Muscle of arm (tissue), 12 donors: ENCODE data around the gene CCL3. TPM values are rescaled to one million over a fixed set of nuclear protein-coding genes. Genes with fewer than 3 reads are reported as not detected.
"Not testable (repeated sequence)": the region's sequence is repeated elsewhere in the genome, so short reads cannot be mapped to it uniquely, and the experiment has no call there.

ENCODE experiments used
- DNase-seq: peaks from one replicate; pipeline ENCODE4 v3.0.0-alpha.2; 2013
- polyA plus RNA-seq, 12 donors: library from polyadenylated mRNA; unstranded; fragments of 120-200 nt; gene quantifications; one replicate each; pipeline ENCODE4 v1.2.1, GENCODE V29; 2013; ENCODE audit not compliant: insufficient read length in 12 of 12

CCL3 gene
- polyA plus RNA-seq, 12 donors, result 1.6 to 16.5 (median 6.2) TPM; not detected in 1

DNA sequence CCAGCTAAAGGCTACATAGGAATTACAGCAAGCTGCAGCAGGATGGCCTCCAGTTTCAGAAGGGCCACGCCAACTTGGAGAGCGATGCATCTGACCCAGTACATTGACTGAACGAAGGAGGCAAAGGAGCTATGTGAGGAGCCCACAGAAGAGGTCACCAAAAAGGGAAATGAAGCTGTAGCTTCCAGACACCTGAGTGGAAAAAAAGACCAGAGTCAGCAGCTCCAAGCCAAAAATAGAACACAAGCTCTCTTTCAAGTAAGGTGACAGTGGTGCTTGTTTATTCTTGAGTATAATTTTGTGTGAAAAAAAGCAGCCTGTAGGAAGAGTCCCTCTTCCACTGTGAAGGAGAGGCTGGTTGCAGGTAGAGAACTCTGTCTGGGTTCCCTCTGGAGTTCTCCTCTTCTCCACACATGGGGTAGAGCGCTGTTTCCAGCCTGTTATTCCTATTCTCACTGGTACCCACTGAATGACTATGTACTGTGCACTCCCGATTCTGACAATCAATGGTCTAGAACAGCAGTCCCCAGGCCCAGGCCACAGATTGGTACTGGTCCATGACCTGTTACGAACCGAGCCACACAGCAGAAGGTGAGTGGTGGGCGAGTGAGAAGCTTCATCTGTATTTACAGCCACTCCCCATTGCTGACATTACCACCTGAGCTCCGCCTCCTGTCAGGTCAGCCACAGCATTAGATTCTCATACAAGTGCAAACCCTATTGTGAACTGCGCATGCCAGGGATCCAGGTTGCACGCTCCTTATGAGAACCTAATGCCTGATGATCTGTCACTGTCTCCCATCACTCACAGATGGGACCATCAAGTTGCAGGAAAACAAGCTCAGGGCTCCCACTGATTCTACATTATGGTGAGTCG lies 28.8 kb upstream of the CCL3 start:
- no peak for DNase-seq

DNA sequence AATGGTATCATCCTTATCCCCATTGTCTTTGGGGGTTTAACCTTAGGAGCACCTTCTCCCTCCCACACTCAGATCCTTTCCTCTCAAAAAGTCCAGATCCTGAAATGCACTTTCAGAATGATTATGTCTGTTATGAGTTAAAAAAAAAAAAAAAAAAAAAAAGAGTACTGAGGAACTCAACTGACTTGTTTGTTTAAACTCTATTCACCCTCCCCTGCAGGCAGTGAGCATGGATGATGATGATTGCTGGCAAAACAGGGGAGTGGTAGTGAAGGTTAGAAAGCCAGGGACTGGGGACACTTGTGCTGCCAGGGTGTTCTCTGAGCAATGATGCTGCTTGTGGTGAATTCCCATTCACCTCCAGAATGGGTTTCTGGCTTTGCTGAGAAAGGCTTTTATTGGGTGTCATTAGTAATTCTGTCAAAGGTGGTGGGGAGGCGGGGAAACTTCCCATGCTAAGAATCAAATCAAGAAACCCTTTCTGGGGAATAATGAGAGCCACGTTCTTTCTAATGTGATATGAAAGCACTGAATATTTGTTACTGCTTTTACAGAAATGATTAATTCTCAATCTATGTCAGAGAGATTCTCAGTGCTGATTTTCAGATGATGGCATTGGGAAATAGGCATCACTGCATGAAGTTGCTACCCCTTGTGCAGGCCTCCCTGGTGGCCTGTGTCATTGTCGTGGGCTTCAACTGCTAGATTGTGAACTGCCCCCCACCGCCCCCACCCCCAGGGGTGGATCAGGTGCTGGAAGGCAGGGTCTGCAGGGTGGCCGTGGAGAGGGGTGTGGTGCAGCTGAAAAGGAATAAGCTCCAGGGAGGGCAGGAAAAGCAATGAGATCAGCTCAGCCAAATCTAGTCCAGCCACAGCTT lies 27.8 kb upstream of the CCL3 start:
- DNase-seq, result no peak

DNA sequence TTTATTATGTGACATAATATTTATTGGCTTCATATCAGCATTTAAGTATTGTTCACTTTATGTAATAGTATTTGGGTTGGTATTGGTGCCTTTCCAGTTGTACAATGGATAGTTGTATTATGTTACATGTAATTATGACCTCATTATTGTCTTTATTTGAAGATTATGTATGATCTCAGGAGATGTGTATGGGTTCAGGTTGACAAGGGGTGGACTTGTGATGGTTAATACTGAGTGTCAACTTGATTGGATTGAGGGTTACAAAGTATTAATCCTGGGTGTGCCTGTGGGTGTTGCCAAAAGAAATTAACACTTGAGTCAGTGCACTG lies 25.7 kb upstream of the CCL3 start:
- not testable (repeated sequence) for DNase-seq

DNA sequence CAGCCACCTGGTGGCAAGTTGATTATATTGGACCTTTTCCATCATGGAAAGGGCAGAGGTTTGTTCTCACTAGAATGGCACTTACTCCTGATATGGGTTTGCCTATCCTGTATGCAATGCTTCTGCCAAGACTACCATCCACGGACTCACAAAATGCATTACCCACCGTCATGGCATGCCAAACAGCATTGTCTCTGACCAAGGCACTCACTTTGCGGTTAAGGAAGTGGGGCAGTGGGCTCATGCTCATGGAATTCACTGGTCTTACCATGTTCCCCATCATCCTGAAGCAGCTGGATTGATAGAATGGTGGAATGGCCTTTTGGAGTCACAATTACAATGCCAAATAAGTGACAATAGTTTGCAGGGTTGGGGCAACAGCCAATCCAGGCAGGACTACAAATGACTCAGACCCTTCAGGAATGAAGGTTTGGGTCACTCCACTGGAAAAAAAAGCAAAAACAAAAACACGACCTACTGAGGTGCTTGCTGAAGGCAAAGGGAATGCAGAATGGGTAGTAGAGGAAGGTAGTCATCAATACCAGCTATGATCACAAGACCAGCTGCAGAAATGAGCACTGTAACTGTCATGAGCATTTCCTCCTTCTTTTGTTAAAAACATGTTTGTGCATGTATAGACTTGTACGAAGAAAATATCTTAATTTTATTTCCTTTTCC lies 25.2 kb upstream of the CCL3 start:
- not testable (repeated sequence) for DNase-seq

DNA sequence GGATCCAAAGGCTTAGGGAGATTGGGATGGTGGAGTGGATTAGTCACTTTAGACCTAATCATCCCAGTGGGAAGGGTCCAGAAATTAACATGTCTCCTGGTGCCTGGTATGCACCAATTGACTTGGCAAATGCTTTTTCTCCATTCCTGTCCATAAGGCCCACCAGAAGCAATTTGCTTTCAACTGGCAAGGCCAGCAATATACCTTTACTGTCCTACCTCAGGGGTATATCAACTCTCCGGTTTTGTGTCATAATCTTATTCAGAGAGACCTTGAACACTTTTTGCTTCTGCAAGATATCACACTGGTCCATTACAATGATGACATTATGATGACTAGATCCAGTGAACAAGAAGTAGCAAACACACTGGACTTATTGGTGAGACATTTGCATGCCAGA lies 23.2 kb upstream of the CCL3 start:
- DNase-seq, result not testable (repeated sequence)

DNA sequence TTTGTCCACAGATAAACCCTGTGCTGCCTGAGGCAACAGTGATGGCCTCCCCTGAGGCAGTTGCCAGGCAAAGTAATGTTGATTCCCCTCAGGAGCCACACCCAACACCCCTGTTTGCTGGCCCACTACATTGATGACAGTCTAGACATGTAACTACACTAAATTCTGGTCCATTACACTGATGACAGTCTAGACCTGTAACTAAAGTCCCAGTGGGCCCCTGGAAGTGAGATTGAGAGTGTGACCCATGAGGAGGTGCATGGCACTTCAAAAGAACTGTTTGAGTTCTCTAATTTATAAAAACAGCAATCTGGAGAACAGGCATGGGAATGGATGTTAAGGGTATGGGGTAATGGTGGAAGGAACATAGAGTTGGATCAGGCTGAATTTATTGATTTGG lies 22.6 kb upstream of the CCL3 start:
- DNase-seq, result no peak

DNA sequence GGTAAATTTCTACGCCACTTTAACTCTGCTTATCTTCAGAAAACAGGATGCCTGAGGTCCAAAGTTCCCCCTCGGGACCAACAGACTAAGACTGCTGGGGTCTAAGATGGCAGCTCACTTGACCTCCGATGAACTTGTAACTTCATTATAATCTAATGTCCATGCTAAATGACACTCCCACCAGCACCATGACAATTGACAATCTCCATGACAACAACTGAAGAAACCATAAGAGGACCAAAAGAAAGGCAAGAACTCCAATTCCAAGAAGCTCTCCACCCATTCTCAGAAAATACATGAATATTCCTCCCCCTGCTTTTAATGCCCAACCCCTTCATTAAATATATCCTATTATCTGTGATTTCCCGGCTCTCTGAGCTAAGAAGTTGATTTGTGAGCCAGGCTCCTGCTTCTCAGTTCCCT lies 21.1 kb upstream of the CCL3 start:
- DNase-seq, result no peak

DNA sequence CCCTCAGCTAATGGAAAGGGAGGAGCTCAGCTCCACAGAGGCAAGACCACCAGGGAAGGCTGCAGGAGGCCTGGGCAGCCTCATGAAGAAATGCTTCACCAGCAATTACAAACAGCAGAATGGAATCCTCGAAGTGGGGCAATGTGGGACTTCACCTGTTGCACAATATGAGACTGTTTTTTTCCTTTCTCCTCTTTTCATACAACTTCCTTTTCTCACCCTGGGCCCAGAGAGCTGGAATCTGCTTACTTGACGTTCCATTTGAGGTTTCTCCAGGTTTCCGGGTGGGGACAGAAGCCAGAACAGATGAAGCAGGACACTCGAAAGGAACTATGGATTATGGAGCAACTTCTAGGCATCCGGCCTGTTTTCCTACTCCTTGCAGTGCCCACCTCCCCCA lies 18.3 kb upstream of the CCL3 start:
- not testable (repeated sequence) for DNase-seq

DNA sequence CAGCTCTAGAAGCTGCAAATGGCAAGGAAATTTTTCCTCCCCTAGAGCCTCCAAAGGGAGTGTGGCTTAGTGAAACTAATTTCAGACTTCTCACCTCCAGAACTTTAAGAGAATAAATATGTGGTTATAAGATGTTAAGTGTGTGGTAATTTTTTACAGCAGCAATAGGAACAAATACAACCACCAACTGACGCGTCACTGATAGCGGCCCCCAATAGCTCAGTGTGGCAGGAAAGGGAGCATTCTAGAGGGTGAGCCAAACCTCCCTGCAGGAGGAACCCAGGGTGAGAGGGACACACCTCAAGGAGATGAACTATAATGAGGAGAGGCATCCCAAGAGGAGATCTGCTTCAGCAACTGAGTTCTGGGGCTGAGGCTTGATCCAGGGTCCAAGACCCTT lies 17.7 kb upstream of the CCL3 start:
- DNase-seq, result no peak

DNA sequence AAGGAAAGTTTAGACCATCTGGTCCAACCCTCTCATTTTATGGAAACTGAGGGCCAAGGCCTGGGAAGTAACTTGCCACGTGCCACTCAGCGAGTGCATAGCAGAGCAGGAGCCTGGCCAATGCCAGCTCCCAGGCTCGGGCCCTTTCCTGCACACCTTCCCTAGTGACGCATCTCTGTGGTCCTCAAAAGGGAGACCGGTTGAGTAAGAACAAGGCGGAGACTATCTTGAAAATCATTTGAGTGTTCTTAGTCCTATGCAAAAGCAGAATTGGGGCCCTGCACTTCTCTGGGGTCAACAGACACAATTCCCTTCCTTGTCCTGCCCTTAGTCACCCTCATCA lies 16.5 kb upstream of the CCL3 start:
- no peak for DNase-seq

DNA sequence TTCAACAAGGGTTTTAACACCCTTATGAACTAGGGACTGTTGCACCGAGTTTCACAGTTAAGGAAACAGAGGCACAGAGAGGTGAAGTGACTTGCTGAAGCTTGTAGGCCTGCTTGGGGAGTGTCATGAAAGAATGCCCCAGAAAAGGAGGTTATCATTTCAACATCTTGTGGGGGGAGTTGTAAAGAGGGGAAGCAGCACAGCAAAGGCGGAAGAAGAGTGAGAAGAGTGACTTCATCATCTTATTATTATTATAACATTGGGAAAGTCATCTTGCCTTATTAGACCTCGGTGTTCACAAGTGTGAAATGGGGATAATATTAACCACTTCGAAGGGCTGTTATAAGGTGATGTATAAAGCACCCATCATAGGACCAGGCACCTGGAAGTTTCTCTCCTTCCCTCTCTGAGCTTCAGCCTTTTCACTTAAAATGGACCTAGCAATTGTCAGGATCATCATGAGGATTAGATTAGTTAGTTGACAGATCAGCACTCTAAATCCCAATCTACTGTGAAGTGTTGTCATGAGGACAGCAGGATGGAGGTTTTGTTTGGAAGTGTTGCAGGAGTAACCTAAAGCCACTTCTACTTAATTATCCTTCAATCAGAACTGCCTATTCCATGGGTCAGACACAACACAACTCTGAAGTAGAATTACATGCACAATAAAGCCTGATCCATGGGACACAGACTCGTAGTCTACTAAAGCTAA lies 16.0 kb upstream of the CCL3 start:
- no peak for DNase-seq

DNA sequence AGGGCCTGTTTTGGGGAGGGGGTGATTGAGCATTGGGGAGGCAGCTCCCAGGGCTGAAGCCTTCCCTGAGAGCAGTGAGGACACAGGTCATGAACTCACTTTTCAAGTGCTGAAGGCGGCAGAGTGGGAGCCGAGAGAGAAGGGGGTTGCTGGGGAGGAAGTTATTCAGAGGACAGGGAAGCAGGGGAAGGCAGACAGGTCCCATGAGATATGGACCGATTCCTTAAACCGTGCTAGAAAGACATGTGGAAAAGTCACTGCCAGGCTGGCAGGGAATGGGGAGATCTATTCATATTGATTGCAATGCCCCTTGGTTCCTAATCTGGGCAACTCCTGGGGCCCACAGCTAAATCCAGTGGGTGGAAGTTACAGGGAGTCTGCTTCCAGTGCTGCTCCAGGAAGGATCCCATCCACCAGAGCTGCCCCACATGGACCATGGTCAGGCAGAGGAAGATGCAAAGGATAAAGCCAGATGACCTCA lies 14.8 kb upstream of the CCL3 start:
- no peak for DNase-seq

DNA sequence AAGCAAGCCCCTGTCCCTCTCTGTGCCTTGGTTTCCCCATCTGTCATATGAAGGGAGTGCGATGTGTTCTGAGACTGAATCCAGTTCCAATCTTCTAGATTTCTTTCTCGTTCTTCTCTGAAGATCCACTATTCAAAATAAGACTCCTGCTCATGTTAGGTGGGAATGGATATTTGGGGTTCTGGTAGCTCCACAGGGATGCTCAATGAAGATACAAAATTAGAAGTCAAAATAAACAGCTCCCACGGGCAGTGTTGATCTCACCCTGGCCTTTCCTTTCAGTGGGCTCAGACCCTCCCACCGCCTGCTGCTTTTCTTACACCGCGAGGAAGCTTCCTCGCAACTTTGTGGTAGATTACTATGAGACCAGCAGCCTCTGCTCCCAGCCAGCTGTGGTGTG lies 14.3 kb upstream of the CCL3 start:
- not testable (repeated sequence) for DNase-seq

DNA sequence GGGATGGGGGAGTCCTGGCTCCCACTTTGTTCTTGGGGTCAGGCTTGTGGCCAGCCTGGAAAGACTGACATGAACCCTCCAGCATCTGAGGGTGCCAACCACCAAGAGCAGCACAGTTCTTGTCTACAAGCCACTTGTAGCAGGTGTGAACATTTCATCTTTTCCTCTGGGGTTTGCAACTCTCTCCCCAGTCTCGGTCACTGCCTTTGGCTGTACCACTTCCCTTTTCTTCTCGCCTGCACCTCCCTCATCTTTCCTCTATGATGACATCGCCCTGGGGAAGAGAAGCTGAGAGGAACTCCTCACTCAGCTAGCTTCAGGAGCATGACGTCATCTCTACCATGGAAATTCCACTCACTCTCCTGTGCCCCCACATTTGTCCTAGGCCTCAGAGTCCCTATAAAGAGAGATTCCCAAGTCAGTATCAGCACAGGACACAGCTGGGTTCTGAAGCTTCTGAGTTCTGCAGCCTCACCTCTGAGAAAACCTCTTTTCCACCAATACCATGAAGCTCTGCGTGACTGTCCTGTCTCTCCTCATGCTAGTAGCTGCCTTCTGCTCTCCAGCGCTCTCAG lies 13.5 kb upstream of the CCL3 start, which contains the start of gene CCL4:
Gene CCL4, plus strand, starts transcription at position 427 of the 575 bp plus-strand sequence. Its CDS starts 79 bp downstream, at position 506.
- not testable (repeated sequence) for DNase-seq

DNA sequence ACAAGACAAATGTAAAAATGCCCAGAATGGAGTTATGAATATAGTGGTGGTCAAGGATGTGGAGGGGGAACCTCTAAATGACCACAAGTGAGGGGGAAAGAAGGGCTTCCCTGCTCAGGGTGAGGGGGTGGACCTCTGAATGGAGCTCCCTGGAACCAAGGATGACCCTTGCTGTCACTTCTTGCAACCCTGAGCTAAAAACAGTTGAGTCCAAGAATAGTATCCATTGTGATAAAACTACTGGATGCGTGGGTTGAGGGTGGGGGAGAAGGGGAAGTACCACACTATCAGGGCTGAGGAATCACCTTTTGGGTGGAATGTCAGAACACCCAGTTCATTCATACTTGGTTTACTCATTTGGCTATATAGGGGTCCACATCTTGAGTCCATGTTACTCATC lies 9.1 kb upstream of the CCL3 start:
- not testable (repeated sequence) for DNase-seq

DNA sequence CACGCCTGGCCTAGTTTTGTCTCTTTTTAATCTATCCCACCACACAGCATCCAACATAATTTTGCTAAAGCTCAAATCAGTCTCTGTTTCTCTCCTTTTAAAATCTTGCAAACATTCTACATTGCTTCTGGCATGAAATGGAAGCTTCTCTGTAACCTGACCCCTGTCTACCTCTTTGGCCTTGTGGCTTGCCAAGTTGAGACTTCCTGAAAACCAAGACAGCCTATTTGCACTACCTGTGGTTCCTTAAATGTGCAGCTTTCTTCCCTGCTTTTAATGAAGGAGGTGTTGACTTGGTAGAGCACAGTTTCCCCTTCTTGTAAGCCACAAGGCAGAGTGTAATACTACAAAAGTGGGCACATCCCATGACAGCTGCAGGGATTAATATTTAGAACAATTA lies 6.0 kb upstream of the CCL3 start:
- DNase-seq, result no peak

DNA sequence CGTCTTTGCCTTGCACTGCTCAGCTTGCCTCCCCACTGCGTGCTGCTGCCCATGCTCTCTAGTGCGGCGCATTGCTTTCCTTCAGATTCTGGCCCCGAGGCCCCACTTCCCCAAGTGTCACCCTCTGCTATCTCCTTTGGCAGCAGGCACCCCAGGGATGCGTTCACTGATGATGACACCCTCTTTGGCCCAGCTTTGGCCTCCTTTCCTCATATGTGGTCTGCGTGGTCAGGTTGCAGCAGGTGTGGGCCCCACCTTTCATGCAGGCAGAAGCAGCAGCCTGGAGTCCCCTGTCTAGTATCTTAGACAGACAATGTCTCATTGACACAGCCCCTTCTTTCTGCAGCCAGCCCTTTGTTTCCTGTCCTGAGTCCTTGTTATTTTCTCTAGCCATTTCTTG lies 4.8 kb upstream of the CCL3 start:
- no peak for DNase-seq

DNA sequence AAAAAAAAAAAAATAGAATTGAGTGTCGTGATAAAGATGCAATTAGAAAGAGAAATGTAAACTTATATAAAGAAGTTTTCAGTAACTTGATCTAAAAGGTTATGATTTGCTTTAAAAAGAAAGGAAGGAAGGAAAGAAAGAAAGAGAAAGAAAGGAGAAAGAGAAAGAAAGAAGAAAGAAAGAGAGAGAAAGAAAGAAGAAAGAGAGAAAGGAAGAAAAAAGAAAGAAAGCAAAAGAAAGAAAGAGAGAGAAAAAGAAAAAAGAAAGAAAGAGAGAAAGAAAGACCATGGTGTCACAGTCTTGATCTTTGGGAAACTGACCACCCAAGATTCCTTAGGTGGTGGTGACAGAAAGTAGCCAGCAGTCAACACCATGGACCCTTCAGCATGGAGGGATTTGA lies 4.3 kb upstream of the CCL3 start:
- no peak for DNase-seq

DNA sequence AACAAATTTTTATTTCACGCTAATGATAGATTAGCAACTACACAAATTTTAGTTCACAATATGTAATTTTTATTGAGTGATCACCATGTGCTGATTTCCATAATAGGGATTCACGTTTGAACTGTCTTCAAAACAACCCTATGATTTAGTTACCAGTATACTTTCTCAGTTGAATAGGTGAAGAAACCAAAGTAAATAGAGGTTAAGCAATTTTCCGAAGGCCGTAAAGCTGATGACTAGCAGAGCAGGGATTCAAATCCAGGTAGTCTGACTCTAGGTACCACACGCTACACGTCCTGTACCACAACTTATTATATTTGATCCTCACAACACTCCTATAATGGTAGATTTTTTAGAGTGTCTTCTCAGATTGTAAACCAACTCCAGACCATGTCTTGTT lies 2.8 kb upstream of the CCL3 start:
- DNase-seq, result not testable (repeated sequence)

DNA sequence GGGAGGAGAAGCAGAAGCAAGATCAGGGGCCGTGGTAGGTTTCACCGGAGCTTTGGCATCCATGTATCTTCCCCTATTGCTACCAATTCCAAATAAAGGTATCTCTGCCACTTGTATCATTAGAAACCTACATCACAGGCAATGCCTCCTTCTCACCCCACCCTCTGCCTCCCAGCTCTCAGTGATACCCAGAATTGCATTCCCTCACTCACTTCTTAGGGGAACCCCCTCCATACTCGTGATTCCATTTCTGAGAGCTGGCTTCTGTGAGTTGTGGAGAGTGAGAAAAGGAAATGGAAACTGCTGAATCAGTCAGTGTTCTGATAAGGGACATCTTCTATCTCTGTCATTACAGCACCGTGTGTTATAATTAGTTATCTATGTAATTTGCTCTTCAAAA lies 2.3 kb upstream of the CCL3 start:
- no peak for DNase-seq

DNA sequence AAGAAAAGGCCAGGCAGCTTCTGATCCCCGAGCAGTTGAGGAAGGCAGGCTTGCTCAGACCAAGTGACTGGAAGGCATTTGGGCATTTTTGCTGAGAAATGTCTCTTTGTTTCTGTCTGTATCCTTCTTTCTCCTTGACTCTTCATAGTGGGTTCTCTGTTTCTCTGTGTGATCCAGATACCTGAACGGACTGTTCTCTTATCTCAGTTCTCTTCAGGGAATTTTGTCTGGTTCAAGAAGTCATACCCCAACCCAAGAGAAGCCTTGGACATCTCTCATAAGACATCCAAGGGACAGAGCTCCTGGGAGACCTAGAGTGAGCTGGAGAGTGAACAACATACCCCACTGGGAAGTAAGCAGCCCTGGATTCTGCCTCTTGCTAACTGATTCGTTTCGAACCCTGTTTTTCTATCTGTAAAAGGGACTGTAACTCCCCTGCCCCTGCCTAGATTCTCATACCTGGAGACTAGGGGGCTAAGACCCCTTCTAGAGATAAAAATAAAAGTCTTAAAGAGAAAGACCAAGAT lies 541 bp downstream of the CCL3 start:
- no peak for DNase-seq
